Regular cardiac myocyte (primary cell): Measurements from ENCODE around the gene MAGEA4. TPM values are rescaled to one million over a fixed set of nuclear protein-coding genes. Genes with fewer than 3 reads are reported as not detected.

Source experiments
- total RNA-seq: library from RNA; depleted of rRNA; stranded (reverse); fragments of >200 nt; gene quantifications from 2 replicates; pipeline ENCODE4 v1.2.3, GENCODE V29; 2014

Gene MAGEA4, protein sequence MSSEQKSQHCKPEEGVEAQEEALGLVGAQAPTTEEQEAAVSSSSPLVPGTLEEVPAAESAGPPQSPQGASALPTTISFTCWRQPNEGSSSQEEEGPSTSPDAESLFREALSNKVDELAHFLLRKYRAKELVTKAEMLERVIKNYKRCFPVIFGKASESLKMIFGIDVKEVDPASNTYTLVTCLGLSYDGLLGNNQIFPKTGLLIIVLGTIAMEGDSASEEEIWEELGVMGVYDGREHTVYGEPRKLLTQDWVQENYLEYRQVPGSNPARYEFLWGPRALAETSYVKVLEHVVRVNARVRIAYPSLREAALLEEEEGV
- not detected in 2 replicates for total RNA-seq

DNA sequence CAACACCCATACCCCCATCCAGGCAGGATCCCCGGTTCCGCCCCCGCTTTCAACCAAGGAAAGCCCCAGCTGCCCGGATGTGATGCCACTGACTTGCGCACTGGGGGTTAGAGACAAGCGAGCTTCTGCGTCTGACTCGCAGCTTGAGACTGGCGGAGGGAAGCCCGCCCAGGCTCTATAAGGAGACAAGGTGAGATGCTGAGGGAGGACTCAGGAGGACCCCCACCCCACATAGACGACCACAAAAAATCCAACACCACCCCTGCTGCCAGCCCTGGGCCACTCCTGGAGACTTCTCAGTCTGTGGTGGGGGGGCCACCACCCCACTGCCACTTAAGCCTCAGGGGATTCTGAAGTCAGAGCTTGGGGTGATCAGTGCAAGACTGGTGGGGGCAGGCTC, at the start of gene MAGEA4:
TSS of gene MAGEA4 (plus strand) at position 110 of the 400 bp plus-strand sequence. CDS start 10,776 bp downstream, outside the sequence.

Other genes with a start within 250 kb of the MAGEA4 start
- not detected in 2 replicates for gene PRRG3, start 217.4 kb upstream of the MAGEA4 start, total RNA-seq
- gene FATE1, start 196.9 kb upstream of the MAGEA4 start, total RNA-seq, result not detected in 2 replicates
- not detected in 2 replicates for gene CNGA2, start 178.1 kb upstream of the MAGEA4 start, total RNA-seq
- gene GABRE, start 61.8 kb downstream of the MAGEA4 start, total RNA-seq, result 23.0 and 29.9 TPM in 2 replicates
- not detected in 2 replicates for gene MAGEA10, start 225.7 kb downstream of the MAGEA4 start, total RNA-seq